ENCODE data around the gene PPP2R3C.
A peak's percentile ranks its signal among the peaks of the same experiment; 100 is the strongest.
"Not testable (repeated sequence)": the region's sequence is repeated elsewhere in the genome, so short reads cannot be mapped to it uniquely, and the experiment has no call there.

Gene PPP2R3C

DNA sequence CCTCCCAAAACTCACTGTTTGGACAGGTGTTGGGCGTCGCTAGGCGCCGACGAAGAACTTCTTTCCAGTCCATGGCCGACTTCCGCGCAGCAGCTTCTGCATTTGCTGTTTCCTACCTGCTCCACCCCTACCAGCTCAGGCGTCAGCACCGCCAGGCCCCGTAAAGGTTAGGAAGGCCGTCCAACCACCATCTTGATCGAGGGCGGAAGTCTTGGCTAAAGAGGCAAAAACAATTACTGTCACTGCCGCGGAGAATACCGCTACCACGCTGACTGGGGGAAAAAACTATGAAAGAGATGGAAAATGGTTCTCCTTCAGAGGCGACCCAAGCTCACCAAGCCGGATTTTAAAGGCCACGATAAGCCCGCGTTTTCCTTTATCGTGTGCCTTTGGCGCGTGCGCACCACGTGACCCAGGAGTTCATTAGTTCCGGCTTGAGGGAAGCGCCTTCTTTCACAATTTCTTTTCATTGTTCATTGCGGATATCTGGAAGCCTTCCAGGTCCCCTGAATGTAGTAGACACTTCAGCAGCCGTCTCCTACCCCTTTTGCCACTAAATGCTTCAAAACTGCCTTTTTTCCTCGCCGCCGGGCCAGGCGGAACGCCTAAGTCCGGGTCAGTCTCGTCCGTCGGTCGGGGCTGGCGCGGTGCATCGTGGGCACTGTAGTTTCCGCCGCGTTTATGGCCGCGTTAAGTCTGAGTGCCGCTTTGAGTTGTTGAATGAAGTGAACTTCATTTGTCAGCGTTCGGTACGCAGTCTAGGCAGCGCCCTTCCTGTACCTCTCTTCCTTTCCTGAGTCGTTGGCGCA, at the start of gene PPP2R3C, which contains the start of gene PRORP:
Gene PPP2R3C, minus strand, starts transcription at position 104 of the 809 bp plus-strand sequence. Its CDS starts 31 bp downstream, at position 73.
Gene PRORP, plus strand, starts transcription at position 666 of the 809 bp plus-strand sequence. CDS start 694 bp downstream, outside the sequence.
- DNase-seq: peak; percentile 98

DNA sequence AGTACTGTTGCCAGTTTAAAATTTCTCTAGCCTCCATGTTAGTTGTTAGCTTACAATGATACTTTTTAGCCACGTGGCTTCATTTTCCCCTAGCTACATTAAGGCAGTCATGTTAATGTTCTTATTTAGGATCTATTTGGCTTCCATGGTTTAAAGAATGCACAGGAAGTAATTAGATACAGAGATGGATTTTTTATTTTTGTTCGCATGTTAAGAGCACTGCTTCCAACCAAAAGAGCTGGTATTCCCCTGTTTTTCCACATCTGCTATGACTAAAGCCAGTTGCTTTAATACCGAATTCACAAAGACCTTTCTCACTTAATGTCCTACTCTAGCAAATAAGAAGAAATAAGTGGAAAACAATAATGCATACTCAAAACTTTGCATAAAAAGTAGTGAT, 45.7 kb upstream of the PPP2R3C start:
- no peak for DNase-seq

DNA sequence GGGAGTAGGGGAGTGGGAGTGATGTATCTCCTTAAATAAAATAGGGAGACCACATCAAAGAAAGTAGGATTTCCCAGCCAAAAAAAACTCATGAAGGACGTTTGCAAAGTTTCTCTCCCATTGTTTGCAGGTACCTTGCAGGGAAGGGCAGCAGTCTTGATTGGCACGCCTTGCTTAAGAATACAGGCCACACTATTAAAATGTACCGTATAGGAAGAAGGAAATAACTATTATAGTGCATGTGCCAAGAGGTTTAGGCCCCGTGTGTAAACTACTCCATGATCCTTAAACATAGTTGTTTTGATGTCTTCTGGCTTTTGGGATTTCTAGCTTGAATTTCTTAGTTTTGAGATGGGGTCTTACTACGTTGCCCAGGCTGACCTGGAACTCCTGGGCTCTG, 43.1 kb upstream of the PPP2R3C start:
- no peak for DNase-seq

DNA sequence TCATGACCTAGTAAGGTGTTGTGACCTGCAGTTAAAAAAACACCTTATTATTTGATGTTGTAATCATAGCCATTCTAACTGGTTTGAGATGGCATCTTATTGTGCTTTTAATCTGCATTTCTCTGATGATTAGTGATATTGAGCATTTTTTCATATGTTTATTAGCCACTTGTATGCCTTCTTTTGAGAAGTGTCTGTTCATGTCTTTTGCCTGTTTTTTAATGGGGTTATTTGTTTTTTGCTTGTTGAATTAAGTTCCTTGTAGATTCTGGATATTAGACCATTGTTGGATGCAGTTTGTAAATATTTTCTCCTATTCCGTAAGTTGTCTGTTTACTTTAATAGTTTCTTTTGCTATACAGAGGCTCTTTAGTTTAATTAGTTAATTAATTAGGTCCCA, 41.6 kb upstream of the PPP2R3C start:
- no peak for DNase-seq

DNA sequence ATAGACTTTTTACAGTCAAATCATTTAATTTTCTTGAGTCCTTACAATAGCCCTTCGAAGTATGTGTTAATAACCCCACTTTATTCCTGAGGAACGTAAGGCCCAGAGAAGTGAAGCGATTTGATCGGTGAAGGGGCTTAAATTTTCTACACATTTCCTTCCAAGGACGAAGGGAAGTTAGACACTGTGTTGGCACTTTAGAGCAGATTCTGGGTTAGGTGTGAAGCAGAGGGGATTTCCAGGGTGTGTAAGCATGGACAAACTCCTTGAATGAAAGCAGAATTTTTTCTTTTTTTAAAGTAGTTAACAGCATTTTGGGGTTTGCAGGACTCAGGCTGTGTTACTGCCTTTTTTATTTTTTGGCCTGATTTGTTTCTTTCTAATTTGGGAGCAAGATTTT, 39.4 kb upstream of the PPP2R3C start:
- no peak for DNase-seq

DNA sequence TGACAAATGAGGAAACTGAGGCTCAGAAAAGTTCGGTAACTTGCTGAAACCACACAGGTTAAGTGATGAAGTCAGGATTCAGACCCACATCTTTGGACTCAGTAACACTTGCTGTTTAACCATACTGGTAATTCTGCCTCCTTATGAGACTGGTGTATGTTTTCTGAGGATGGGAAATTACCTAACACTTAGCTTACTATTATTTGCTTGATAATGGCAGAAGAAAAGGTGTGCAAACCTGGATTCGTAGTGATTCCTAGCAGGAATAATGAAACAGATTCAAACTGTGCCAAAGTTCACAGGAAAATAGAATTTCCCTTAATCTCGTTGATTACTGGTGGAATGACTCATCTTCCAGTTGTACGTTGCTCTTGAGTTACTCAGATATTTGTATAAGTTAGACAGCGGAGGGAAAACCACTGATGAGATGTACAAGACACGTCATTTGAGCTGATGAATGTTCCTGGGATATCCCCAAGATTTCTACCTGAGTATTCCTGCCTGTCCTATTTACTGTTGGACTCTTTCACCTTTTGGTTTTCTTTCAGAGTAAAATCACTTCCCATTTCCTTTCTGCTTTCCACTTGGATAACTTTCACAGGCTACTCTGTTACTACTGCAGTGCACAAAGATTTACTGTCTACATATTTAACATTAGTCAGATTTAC, 38.1 kb upstream of the PPP2R3C start:
- DNase-seq: no peak

DNA sequence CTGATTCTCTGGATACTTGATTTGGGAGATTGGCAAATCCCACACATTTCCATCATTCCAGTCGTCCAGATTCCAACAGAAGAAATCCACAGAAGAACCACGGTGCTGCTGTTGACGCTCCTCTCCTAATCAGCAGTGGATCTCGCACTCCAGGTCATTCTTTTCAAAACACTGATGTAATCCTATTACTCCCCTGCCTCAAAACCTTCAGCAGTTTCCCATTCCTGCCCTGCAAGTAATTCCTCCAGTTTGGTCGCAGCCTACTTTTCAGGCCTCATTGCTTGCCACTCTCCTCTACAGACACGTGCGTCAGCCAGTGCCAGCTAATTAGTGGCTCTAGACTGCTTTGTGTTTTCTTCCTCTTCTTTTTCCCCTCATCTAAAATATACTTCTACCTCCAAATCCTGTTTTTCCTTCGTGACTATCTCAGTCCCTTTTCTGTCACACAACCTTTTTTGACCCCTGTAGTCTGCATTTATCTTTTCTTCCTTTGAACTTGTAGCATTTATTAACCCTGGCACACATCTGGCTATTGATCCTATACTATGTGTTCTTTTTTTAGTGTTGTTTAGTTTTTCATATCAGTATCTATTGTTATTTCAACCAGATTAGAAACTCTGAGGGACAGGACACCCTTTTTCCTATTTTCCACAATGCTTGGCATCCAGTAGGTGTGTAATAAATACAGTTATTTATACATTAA, 37.3 kb upstream of the PPP2R3C start:
- no peak for DNase-seq

DNA sequence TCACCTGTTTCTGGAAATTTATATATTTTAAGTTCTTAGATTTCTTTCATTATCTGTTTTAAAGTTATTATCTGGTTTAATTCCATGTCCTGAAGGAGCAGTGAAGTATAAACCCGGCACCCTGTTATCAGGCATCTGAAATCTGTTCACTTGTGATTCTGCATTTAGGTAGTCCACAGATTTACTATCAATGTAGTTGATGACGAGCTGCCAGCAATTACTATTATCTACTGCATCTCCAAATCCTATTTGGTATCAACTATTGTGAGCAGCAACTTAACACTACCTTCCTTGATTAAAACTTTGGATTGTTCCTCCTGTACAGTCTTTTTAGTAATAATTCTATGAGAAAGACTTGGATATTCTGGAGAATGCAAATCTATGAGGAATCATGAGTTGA, 36.7 kb upstream of the PPP2R3C start:
- DNase-seq: no peak

DNA sequence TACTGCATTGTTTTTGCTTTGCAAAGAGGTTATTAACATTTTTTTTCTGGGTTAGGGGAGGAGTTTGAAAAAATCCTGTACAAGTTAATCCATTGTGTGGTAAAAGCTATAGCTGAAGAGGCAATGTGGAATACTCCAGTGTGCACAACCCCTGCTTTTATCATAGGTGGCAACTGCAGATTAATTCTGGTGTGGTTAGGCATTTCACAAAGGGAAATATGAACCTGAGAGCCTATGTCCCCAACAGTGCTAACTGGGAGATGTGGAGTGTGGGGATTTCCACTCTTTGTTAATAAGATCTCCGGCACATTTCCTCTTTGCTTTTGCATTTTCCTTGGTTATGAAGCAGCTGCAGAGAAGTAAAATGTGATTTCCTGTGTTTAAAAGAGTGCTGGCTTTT, 34.2 kb upstream of the PPP2R3C start:
- no peak for DNase-seq

DNA sequence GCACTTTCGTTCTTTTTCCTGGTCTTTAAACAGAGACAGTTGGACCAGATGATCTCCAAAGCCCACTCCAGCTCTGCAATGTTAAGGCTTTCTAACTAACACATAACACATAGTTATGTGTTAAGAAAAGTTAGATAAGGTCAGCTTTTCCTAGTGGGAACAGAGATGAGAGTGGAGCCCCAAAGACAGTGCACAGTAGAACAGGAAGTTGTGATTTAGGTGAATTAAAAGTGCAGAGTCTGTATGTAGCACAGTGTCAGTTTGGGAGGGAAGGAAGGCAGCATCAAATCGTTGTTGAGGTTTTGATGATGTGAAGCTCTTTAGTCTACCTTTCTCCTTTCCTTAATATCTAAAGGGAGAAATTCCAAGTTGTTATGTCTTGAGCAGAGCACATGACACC, 32.2 kb upstream of the PPP2R3C start:
- DNase-seq: no peak

DNA sequence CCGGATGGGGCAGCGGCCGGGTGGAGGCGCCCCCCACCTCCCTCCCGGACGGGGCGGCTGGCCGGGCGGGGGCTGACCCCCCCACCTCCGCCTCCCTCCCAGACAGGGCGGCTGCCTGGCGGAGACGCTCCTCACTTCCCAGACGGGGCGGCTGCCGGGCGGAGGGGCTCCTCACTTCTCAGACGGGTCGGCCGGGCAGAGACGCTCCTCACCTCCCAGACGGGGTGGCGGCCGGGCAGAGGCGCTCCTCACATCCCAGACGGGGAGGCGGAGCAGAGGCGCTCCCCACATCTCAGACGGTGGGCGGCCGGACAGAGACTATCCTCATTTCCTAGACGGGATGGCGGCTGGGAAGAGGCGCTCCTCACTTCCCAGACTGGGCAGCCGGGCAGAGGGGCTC, 30.7 kb upstream of the PPP2R3C start:
- DNase-seq: not testable (repeated sequence)

DNA sequence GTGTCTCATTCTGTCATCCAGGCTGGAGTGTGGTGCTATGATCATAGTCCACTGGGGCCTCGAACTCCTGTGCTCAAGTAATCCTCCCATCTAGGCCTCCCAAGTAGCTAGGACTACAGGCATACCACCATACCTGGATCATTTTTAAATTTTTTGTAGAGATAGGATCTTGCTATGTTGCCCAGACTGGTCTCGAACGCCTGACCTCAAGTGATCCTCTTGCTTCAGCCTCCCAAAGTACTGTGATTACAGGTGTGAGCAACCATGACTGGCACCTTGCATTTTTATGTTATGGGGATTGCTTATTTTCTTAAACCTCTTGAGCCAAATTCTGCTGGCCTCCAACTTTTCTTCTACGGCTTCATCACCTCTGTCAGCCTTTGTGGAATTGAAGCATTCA, 27.4 kb upstream of the PPP2R3C start:
- no peak for DNase-seq

DNA sequence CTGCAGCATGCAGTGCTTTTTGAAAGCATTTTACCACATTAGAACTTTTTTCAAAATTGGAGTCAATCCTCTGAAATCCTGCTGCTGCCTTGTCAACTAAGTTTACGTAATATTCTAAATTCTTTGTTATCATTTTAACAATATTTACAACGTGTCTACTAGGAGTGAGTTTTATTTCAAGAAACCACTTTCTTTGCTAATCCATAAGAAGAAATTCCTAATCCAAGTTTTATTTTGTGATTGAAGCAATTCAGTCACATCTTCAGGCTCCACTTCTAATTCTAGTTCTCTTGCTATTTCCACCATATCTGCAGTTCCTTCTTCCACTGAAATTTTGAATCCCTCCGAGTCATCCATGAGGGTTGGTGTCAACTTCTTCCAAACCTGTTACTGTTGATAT, 25.9 kb upstream of the PPP2R3C start:
- no peak for DNase-seq

DNA sequence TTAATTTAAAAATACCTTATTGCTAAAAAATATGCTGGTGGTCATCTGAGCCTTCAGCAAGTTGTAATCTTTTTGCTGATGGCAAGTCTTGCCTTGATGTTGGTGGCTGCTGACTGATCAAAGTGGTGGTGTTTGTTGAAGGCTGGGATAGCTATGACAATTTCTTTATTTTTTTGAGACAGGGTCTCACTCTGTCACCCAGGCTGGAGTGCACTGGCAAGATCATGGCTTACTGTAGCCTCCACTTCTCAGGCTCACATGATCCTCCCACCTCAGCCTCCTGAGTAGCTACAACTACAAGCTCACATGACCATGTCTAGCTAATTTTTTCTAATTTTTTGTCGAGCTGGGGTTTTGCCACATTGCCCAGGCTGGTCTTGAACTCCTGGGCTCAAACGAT, 25.4 kb upstream of the PPP2R3C start:
- DNase-seq: no peak

DNA sequence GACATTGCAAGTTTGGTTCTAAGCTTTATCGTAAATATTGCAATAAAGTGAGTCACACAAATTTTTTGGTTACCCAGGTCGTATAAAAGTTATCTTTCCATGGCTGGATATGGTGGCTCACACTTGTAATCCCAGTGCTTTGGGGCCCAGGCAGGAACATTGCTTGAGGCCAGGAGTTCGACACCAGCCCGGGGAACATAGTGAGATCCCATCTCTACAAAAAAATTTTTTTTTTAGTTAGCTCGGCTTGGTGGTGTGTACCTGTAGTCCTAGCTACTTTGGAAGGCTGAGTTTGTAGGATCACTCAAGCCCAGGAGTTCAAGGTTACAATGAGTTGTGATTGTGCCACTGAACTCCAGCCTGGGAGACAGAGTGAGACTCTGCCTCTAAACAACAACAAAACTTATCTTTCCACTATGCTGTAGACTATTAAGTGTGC, 24.9 kb upstream of the PPP2R3C start:
- DNase-seq: no peak

DNA sequence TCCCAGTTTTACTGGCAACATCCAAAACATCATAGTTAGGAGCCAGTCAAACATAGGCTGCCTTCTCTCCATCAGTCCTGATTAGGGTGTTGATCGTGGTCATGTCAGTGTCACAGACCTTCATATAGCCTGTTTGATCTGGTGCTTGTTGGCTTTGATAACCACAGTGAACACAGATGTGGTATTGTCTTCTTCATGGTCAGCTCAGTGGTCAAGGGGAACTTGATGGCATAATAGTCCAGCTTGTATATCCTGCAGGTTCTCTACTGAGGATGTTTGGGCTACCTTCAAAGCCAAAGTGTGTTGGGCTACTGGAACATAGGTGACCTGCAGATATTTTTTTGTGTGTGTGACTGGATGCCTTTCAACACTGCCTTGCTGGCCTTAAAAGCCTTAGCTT, 22.2 kb upstream of the PPP2R3C start:
- no peak for DNase-seq

DNA sequence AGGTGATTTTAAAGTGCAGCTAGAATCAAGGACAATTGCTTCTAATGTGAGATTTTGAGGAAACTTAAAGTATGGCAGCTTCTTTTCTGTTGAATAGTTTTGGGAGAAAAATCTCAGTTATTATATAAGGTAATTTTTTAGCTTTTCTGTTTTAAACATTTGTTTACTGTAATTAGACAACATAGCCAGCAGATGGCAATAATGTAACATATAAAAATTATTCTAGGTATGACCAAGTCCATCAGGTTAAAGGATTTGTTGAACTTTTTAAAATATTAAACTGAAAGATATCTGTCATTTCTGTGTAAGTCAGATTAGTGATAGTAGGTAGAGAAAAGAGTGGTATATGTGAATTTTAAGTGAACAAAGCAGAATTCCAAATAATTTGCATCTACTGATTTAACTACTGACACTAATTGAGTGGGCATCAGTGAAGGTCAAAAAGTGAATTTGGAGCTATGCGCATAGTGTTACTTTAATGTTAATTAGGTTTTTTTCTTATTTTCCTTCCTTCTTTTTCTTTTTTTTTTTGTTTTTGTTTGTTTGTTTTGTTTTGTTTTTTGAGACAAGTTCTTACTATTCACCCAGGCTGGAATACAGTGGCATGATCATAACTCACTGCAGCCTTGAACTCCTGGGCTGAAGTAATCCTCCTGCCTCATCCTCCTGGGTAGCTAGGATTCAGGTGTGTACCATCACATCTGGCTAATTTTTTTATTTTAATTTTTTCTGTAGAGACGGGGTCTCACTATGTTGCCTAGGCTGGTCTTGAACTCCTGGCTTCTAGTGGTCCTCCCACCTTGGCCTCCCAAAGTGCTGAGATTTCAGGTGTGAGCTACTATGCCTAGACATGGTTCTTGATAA, 19.2 kb upstream of the PPP2R3C start:
- DNase-seq: no peak

DNA sequence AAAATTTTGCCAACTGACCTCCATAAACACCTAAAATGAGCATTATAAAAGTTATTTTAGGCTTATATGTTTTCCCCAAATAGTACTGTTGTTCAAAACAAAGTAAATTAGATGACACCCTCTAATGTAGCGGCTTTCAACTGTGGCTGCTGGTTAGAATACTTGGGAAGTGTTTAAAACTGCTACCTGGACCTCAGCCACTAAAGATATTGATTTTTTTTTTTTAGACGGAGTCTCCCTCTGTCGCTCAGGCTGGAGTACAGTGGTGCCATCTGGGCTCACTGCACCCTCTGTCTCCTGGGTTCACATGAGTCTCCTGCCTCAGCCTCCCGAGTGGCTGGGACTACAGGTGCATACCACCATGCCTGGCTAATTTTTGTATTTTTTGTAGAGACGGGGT, 16.8 kb upstream of the PPP2R3C start:
- no peak for DNase-seq

DNA sequence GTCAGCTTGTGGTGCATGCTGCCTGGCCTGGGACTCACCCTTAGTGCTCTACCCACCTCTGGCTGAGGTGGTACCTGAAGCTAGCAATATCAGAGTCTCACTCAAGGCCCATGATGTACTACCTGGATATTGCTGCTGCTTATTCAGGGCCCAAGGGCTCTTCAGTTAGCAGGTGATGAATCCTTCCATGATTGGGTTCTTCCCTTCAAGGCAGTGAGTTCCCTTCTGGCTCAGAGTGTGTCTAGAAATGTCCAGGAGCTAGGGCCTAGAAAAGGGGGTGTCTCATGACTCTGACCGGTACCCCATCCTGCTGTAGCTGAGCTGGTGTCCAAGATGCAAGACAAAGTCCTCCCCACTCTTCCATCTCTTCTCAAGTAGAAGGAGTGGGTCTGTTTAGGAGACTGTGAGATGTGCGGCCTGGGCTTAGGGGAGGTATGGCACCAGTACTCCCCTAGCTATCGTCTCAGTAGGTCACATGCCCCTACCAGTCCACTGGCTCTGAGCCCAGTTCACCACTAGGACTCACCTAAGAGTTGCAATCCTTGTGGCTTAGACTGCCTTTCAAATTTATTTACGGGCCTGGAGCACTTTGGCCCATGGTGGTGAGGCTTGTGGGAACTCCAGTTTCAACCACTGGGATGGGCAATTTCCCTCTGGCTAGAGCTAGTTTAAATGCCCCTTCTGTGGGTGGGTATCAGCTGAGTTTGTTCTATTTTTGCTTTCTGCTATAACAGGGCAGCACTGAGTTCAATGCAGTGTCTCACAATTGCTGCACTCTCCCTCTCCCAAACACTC, 12.7 kb upstream of the PPP2R3C start:
- DNase-seq: no peak

DNA sequence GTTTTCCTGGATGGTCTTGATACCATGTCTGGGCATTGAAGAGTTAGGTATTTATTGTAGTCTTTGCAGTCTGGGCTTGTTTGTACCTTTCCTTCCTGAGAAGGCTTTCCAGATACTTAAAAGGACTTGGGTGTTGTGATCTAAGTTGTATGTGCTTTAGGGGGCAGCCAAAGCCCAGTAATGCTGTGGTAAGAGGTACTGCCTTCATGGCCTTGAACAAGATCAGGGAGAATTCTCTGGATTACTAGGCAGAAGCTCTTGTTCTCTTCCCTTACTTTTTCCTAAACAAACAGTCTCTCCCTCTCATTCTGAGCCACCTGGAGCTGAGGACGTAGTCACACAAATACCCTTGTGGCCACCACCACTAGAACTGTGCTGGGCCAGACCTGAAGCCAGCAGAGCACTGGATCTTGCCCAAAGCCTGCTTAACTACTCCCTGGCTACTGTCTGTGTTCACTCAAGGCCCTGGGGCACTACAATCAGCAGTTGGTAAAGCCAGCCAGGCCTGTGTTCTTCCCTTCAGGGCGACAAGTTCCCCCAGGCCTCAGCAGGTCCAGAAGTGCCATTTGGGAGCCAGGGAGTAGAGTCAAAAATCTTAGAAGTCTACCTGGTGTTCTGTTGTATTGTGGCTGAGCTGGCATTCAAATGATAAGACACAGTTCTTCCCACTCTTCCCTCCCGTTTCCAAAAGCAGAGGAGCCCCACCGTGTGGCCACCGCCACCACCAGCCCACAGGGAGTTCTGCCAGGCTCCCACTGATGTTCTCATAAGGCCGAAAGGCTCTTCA, 11.9 kb upstream of the PPP2R3C start:
- DNase-seq: no peak

DNA sequence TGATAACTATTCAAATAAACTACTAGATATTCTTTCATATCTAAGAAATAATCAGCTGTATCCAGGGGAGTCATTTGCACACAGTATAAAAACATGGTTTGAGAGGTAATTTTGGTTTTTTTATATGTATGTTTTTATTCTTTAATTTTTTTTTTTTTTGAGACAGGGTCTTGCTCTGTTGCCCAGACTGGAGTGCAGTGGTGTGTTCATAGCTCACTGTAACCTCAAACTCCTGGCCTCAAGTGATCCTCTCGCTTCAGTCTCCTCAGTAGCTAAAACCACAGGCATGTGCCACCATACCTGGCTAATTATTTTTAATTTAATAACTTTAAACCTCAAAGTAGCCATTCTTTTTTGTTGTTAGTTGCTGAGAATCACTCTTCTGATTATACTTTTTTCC, 2.3 kb upstream of the PPP2R3C start:
- no peak for DNase-seq

Data from NCI-H1105 (cell line).